B cell (primary cell): Measurements from ENCODE around the gene KDM5A. TPM values are rescaled to one million over a fixed set of nuclear protein-coding genes. Genes with fewer than 3 reads are reported as not detected.

Experiments used
- ATAC-seq: fragments of 200-7000 bp; cut with Tn5 transposase; one replicate; pipeline ENCODE4 v1.10.0; 2021; ENCODE audit warnings: low read depth, mild to moderate bottlenecking, moderate number of reproducible peaks, moderate library complexity
- CTCF ChIA-PET: fragments of 350-600 bp; sonication (Branson Sonifier 250); formaldehyde crosslinking; loops from one replicate; lab custom pipeline; 2021; ENCODE audit warnings: antibody characterized with exemption, inconsistent platforms; lab: Charles Lee
- POLR2A ChIA-PET: fragments of 350-600 bp; sonication (Branson Sonifier 250); formaldehyde crosslinking; loops from one replicate; lab custom pipeline; 2021; ENCODE audit warnings: antibody characterized with exemption; lab: Charles Lee
- DNase-seq: peaks from one replicate; pipeline ENCODE4 v3.0.0; 2013
- H2AFZ ChIP-seq: 2 replicates; pipeline ENCODE4 v1.6.1; 2012; ENCODE audit warnings: mild to moderate bottlenecking, low read depth, low read length; ENCODE audit not compliant: insufficient read depth, poor library complexity, severe bottlenecking
- H3K27ac ChIP-seq, 2 donors: 1 replicate in 1 of 2; 2 replicates in 1 of 2; pipeline ENCODE4 v1.5.1; 2012 to 2013; ENCODE audit warnings: low read length in 2 of 2, mild to moderate bottlenecking in 2 of 2, moderate library complexity in 1 of 2
- H3K27me3 ChIP-seq, 4 experiments: fragments of 200-600 bp in 1 of 4; sonication (generic) in 1 of 4; replicated peaks in 1 of 4; 1 replicate in 2 of 4; 2 replicates in 2 of 4; pipeline versions ENCODE4 v1.6.1 to v1.7.0; 2013 to 2016; ENCODE audit warnings: low read length in 3 of 4, mild to moderate bottlenecking in 2 of 4, mixed read lengths in 1 of 4, moderate library complexity in 1 of 4; ENCODE audit not compliant: insufficient read depth in 4 of 4, control insufficient read depth in 3 of 4; ENCODE audit errors: control extremely low read depth in 1 of 4
- H3K36me3 ChIP-seq, 2 experiments: replicated peaks in 1 of 2; 1 replicate in 1 of 2; 2 replicates in 1 of 2; pipeline versions ENCODE4 v1.6.1 to v1.7.1; 2013; ENCODE audit warnings: low read length in 1 of 2; ENCODE audit not compliant: insufficient read depth in 2 of 2, control insufficient read depth in 1 of 2; ENCODE audit errors: control extremely low read depth in 1 of 2, extremely low read depth in 1 of 2
- H3K4me1 ChIP-seq, 2 donors: fragments of 200-600 bp in 1 of 2; sonication (generic) in 1 of 2; 1 replicate in 1 of 2; 2 replicates in 1 of 2; pipeline versions ENCODE4 v1.5.1 to v1.6.1; 2013 to 2017; ENCODE audit warnings: low read length in 2 of 2; ENCODE audit not compliant: control insufficient read depth in 2 of 2, insufficient read depth in 2 of 2
- H3K4me2 ChIP-seq: replicated peaks from 2 replicates; pipeline ENCODE3; 2012; ENCODE audit warnings: mild to moderate bottlenecking, low read depth, low read length; ENCODE audit not compliant: poor library complexity, severe bottlenecking
- H3K4me3 ChIP-seq, 5 experiments: fragments of 200-600 bp in 1 of 5; sonication (generic) in 1 of 5; 1 replicate in 3 of 5; 2 replicates in 2 of 5; pipeline versions ENCODE4 v1.5.1 to v1.7.0; 2011 to 2016; ENCODE audit warnings: low read length in 4 of 5, mild to moderate bottlenecking in 4 of 5, low read depth in 2 of 5, control low read depth in 1 of 5, moderate library complexity in 1 of 5; ENCODE audit not compliant: insufficient read depth in 1 of 5; ENCODE audit errors: control extremely low read depth in 1 of 5, extremely low read depth in 1 of 5
- H3K79me2 ChIP-seq: fragments of 200-600 bp; sonication (generic); one replicate; pipeline ENCODE4 v1.6.0; 2016; ENCODE audit warnings: low read length; ENCODE audit not compliant: control insufficient read depth, insufficient read depth
- H3K9ac ChIP-seq: fragments of 200-600 bp; sonication (generic); 2 replicates; pipeline ENCODE4 v1.6.1; 2017; ENCODE audit warnings: mild to moderate bottlenecking, low read length, moderate library complexity
- H3K9me3 ChIP-seq, 3 donors: one replicate each; pipeline versions ENCODE4 v1.6.1 to v1.7.1; 2013; ENCODE audit warnings: low read length in 2 of 3; ENCODE audit not compliant: control insufficient read depth in 2 of 3, insufficient read depth in 1 of 3; ENCODE audit errors: control extremely low read depth in 1 of 3
- H4K20me1 ChIP-seq: 2 replicates; pipeline ENCODE4 v1.6.0; 2012; ENCODE audit warnings: mild to moderate bottlenecking, low read length; ENCODE audit not compliant: insufficient read depth, control insufficient read depth, poor library complexity, severe bottlenecking
- H3K27ac Mint-ChIP-seq: one replicate; pipeline ENCODE4 v1.8.0; 2021; ENCODE audit warnings: mixed read lengths
- H3K27me3 Mint-ChIP-seq: one replicate; pipeline ENCODE4 v1.8.0; 2021; ENCODE audit warnings: mixed read lengths
- H3K4me1 Mint-ChIP-seq: one replicate; pipeline ENCODE4 v1.8.0; 2021; ENCODE audit warnings: mixed read lengths
- H3K4me3 Mint-ChIP-seq: one replicate; pipeline ENCODE4 v1.8.0; 2021; ENCODE audit warnings: mixed read lengths
- H3K9me3 Mint-ChIP-seq: one replicate; pipeline ENCODE4 v1.8.0; 2022; ENCODE audit warnings: mixed read lengths; ENCODE audit not compliant: insufficient read depth
- EZH2 ChIP-seq: IDR thresholded peaks from 2 replicates; pipeline ENCODE4 v1.6.1; 2012; ENCODE audit warnings: borderline replicate concordance, low read depth, mild to moderate bottlenecking, moderate library complexity, low read length; ENCODE audit not compliant: insufficient read depth, poor library complexity, severe bottlenecking
- WGBS: methylation state at CpG from one replicate; pipeline ENCODE4 v1.1.5; 2013; ENCODE audit warnings: missing lambda C conversion rate; ENCODE audit not compliant: insufficient coverage; 5-methylcytosine and 5-hydroxymethylcytosine counted together
- intact Hi-C: fragments of 100-400 bp; cut with micrococcal nuclease; formaldehyde crosslinking; loops from one replicate; pipeline ENCODE4 v1.10.0; 2022
- polyA plus RNA-seq: library from polyadenylated mRNA; depleted of rRNA; stranded (reverse); fragments of >200 nt; gene quantifications from 2 replicates; pipeline ENCODE4 v1.2.3, GENCODE V29; 2012
- total RNA-seq, 2 donors: library from RNA; stranded (reverse); fragments of 120-200 nt in 1 of 2; gene quantifications; 1 replicate in 1 of 2; 2 replicates in 1 of 2; pipeline versions ENCODE4 v1.2.3 to v1.2.4, GENCODE V29; 2013 to 2022
- TF ChIP-seq, protein P1 (sequence below): fragments of 200-600 bp; IDR thresholded peaks from one replicate; pipeline ENCODE4 v1.8.0; 2022; ENCODE audit warnings: antibody characterized with exemption, mild to moderate bottlenecking

Gene KDM5A
- total and polyA plus RNA-seq, 2 donors (not counting 1 experiment from before 2014, with no cell fraction given) = 13.0 to 171 TPM

DNA sequence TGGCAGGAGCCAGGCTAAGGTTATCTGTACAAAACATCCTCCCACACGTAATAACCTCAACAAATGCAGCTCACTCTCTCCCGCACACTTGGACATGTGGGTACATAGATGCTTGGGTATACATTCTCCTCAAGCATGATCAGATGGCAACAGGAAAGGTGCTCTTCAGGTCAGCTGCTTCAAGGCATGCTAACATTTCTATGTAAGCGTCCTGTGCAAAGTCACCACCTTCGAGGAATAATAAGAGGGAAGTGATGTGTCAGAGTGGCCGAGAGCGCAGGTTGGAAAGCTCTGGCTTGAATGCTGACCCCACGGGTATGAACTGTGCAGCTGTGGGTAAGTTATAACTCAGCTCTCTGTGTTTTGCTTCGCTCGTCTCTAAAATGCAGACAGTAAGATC, 151.0 kb downstream of the KDM5A start:
- ATAC-seq (no peak), DNase-seq (no peak)
- no peak overlapping the region for H3K4me2 ChIP-seq
- POLR2A ChIA-PET = no interaction called here
- H3K79me2 ChIP-seq = no peaks in the 10 kb centered on the region
- intact Hi-C loops = no loop called here
- H3K9me3 ChIP-seq = peaks cover 0 to 26% (median 3%) of the 10 kb centered on the region in 3 donors
- no peak overlapping the region for H3K9ac ChIP-seq
- CTCF ChIA-PET = no interaction called here
- no peak overlapping the region for H3K27ac Mint-ChIP-seq
- no peaks in the 10 kb centered on the region for H3K36me3 ChIP-seq
- peaks cover 9% of the 10 kb centered on the region for H3K9me3 Mint-ChIP-seq
- no peaks in the 10 kb centered on the region for H4K20me1 ChIP-seq
- H3K4me3 Mint-ChIP-seq = no peak overlapping the region
- H3K4me3 ChIP-seq = no peak overlapping the region
- no peak overlapping the region for H2AFZ ChIP-seq
- H3K27me3 ChIP-seq = no peaks in the 10 kb centered on the region
- H3K27me3 Mint-ChIP-seq = peaks cover 29% of the 10 kb centered on the region
- H3K4me1 ChIP-seq = no peaks in the 10 kb centered on the region
- TF ChIP-seq, protein P1, sequence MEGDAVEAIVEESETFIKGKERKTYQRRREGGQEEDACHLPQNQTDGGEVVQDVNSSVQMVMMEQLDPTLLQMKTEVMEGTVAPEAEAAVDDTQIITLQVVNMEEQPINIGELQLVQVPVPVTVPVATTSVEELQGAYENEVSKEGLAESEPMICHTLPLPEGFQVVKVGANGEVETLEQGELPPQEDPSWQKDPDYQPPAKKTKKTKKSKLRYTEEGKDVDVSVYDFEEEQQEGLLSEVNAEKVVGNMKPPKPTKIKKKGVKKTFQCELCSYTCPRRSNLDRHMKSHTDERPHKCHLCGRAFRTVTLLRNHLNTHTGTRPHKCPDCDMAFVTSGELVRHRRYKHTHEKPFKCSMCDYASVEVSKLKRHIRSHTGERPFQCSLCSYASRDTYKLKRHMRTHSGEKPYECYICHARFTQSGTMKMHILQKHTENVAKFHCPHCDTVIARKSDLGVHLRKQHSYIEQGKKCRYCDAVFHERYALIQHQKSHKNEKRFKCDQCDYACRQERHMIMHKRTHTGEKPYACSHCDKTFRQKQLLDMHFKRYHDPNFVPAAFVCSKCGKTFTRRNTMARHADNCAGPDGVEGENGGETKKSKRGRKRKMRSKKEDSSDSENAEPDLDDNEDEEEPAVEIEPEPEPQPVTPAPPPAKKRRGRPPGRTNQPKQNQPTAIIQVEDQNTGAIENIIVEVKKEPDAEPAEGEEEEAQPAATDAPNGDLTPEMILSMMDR = no peak
- TF ChIP-seq EZH2 = no peak
- WGBS = 96% methylated on average over 7 of the region's 9 CpGs
- H3K27ac ChIP-seq = no peak overlapping the region
- no peaks in the 10 kb centered on the region for H3K4me1 Mint-ChIP-seq

DNA sequence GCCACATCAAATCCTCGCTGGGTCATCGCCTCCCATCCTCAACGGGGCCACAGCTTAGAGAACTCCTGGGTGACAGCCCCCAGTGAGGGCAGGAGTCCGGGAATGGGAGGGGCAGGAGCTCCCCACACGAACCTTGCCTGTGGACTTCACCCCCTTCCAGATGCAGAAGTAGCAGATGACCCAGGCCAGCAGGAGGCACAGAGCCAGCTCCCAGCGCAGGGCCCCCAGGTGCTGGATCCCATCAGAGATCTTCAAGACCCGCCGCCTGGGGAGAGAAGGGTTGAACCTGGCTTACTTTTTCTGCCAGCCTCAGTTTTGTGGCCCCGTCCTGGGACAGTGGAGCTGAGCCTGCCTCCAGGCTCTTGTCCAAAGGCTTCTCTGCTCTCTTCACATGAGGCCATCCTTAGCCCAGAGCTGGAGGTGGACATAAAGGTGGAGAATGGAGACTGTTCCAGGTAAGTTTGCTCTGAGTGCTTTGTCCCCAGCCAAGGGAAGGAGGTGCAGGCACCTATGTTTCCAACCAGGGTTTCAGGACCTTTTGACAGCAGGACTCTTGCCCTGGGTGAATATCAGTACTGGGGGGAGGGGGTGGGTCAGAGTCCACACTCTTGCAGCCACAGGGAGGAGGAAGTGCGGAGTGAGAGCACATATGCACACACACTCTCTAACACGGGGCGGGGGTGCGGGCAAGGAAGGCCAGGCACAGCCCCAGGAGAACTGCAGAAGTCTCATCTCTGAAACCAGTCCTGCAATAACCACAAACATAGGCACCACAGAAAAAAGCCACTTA, 151.9 kb downstream of the KDM5A start:
- CTCF ChIA-PET = no interaction called here
- Mint-ChIP-seq H3K27me3 (peaks cover 29% of the 10 kb centered on the region), H3K4me1 (no peaks in the 10 kb centered on the region), H3K4me3 (no peak overlapping the region), H3K9me3 (peaks cover 9% of the 10 kb centered on the region), H3K27ac (no peak overlapping the region)
- no peaks in the 10 kb centered on the region for H3K4me1 ChIP-seq
- POLR2A ChIA-PET = no interaction called here
- no peak overlapping the region for H2AFZ ChIP-seq
- H3K79me2 ChIP-seq = no peaks in the 10 kb centered on the region
- no peak overlapping the region for H3K9ac ChIP-seq
- intact Hi-C loops = no loop called here
- ATAC-seq (no peak), DNase-seq (no peak)
- H3K36me3 ChIP-seq = no peaks in the 10 kb centered on the region
- whole genome bisulfite sequencing = 94% methylated on average over 9 of the region's 13 CpGs
- H3K27me3 ChIP-seq = no peaks in the 10 kb centered on the region
- H3K4me2 ChIP-seq = no peak overlapping the region
- peaks cover 0 to 26% (median 3%) of the 10 kb centered on the region in 3 donors for H3K9me3 ChIP-seq
- H3K27ac ChIP-seq = no peak overlapping the region
- no peaks in the 10 kb centered on the region for H4K20me1 ChIP-seq
- no peak overlapping the region for H3K4me3 ChIP-seq
- TF ChIP-seq, protein P1 = no peak
- TF ChIP-seq EZH2 = no peak
